DOHH2 (cell line): ENCODE measurements around the gene TRIB2.

ENCODE experiments used
- H3F3A ChIP-seq: fragments of 200-600 bp; sonication (generic), shearing (Covaris generic); 2 replicates; pipeline ENCODE4 v1.6.0; 2016; ENCODE audit warnings: antibody characterized with exemption, mild to moderate bottlenecking; ENCODE audit not compliant: control insufficient read depth, insufficient read depth
- H3K27ac ChIP-seq: fragments of 200-600 bp; sonication (generic); 2 replicates; pipeline ENCODE4 v1.5.1; 2014; ENCODE audit warnings: low read depth, mild to moderate bottlenecking, low read length, moderate library complexity
- H3K27me3 ChIP-seq: fragments of 200-600 bp; sonication (generic); 2 replicates; pipeline ENCODE4 v1.6.1; 2014; ENCODE audit warnings: mild to moderate bottlenecking, low read length, mixed read lengths; ENCODE audit not compliant: control insufficient read depth
- H3K36me3 ChIP-seq: fragments of 200-600 bp; sonication (generic); 2 replicates; pipeline ENCODE4 v1.6.1; 2014; ENCODE audit warnings: mild to moderate bottlenecking, low read length, moderate library complexity, mixed read lengths; ENCODE audit not compliant: control insufficient read depth
- H3K4me1 ChIP-seq: fragments of 200-600 bp; sonication (generic); 2 replicates; pipeline ENCODE4 v1.6.1; 2014; ENCODE audit warnings: mild to moderate bottlenecking, low read length, mixed read lengths; ENCODE audit not compliant: control insufficient read depth
- H3K4me2 ChIP-seq: fragments of 200-600 bp; sonication (generic); 2 replicates; pipeline ENCODE4 v1.6.0; 2014; ENCODE audit warnings: mild to moderate bottlenecking, low read length, moderate library complexity
- H3K4me3 ChIP-seq: fragments of 200-600 bp; sonication (generic); 2 replicates; pipeline ENCODE4 v1.5.1; 2014; ENCODE audit warnings: mild to moderate bottlenecking, low read length, mixed read lengths
- H3K79me2 ChIP-seq: fragments of 200-600 bp; sonication (generic); 2 replicates; pipeline ENCODE4 v1.6.1; 2014; ENCODE audit warnings: mild to moderate bottlenecking, low read length, mixed read lengths; ENCODE audit not compliant: control insufficient read depth
- H3K9me2 ChIP-seq: fragments of 200-600 bp; sonication (generic); replicated peaks from 2 replicates; pipeline ENCODE4 v1.6.1; 2014; ENCODE audit warnings: mild to moderate bottlenecking, low read length, mixed read lengths; ENCODE audit not compliant: control insufficient read depth
- H3K9me3 ChIP-seq: fragments of 200-600 bp; sonication (generic); 2 replicates; pipeline ENCODE4 v1.6.1; 2014; ENCODE audit warnings: antibody characterized with exemption, low read length, mixed read lengths; ENCODE audit not compliant: control insufficient read depth, insufficient read depth
- H4K20me1 ChIP-seq: fragments of 200-600 bp; sonication (generic); 2 replicates; pipeline ENCODE4 v1.6.0; 2014; ENCODE audit warnings: low read depth, mild to moderate bottlenecking, antibody characterized with exemption, low read length, moderate library complexity; ENCODE audit not compliant: control insufficient read depth, insufficient read depth
- EZH2phosphoT487 ChIP-seq: fragments of 200-600 bp; sonication (generic); IDR thresholded peaks from 2 replicates; pipeline ENCODE4 v1.6.1; 2017; ENCODE audit warnings: borderline replicate concordance, mild to moderate bottlenecking, antibody characterized with exemption, low read length, moderate library complexity, mixed read lengths
- TF ChIP-seq, protein P1 (sequence below): fragments of 200-600 bp; sonication (generic); IDR thresholded peaks from one replicate; pipeline ENCODE4 v1.5.1; 2014; ENCODE audit warnings: antibody characterized with exemption, mild to moderate bottlenecking, low read depth, low read length; ENCODE audit not compliant: poor library complexity, severe bottlenecking

TRIB2 gene

DNA sequence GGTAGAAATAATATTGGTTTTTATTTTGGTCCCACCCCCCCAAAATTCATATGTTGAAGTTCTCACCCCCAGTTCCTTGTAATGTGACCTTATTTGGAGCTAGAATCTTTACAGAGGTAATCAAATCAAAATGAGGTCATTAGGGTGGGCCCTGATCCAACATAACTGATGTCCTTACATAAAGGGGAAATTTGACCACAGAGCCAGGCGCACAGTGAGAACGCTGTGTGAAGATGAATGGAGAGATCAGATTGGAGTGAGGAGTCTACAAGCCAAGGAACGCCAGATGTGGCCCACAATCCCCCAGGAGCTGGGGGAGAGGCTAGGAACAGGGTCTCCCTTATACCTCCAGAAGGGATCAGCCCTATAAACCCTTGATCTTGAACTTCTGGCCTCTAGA is 31.6 kb upstream of the TRIB2 start:
- Histone ChIP-seq H3K27ac (no peak overlapping the region), H3K4me1 (no peaks in the 10 kb centered on the region), H3K4me2 (no peak overlapping the region), H3F3A (no peaks in the 10 kb centered on the region), H3K27me3 (no peaks in the 10 kb centered on the region), H3K9me3 (peaks cover 8% of the 10 kb centered on the region; the same call in 1 of the 2 replicates), H3K4me3 (no peak overlapping the region), H4K20me1 (no peaks in the 10 kb centered on the region), H3K79me2 (no peaks in the 10 kb centered on the region), H3K9me2 (no peaks in the 10 kb centered on the region), H3K36me3 (no peaks in the 10 kb centered on the region)
- TF ChIP-seq, protein P1, sequence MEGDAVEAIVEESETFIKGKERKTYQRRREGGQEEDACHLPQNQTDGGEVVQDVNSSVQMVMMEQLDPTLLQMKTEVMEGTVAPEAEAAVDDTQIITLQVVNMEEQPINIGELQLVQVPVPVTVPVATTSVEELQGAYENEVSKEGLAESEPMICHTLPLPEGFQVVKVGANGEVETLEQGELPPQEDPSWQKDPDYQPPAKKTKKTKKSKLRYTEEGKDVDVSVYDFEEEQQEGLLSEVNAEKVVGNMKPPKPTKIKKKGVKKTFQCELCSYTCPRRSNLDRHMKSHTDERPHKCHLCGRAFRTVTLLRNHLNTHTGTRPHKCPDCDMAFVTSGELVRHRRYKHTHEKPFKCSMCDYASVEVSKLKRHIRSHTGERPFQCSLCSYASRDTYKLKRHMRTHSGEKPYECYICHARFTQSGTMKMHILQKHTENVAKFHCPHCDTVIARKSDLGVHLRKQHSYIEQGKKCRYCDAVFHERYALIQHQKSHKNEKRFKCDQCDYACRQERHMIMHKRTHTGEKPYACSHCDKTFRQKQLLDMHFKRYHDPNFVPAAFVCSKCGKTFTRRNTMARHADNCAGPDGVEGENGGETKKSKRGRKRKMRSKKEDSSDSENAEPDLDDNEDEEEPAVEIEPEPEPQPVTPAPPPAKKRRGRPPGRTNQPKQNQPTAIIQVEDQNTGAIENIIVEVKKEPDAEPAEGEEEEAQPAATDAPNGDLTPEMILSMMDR = no peak
- TF ChIP-seq EZH2phosphoT487 = no peak

DNA sequence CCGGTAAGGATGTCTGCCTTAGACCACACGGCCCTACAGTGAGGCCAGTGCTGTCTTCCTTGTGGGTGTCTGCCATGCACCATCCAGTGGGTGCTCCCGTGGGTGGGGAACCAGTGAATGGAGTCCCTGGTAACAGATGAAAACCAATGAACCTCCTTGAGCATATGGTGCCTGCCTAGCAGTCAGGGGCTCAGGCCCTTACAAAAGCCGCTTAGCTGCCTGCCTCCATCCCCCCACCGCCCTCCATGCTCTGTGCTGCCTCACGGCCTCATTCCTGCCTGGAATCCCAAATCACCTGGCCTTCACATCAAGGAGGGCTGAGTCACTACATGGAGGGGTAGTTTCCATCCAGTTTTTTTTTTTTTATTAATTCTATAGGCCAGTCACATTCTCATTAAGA is 30.8 kb upstream of the TRIB2 start:
- Histone ChIP-seq H3K27me3 (no peaks in the 10 kb centered on the region), H3K4me2 (no peak overlapping the region), H3K9me2 (no peaks in the 10 kb centered on the region), H3K79me2 (no peaks in the 10 kb centered on the region), H3K27ac (no peak overlapping the region), H4K20me1 (no peaks in the 10 kb centered on the region), H3K36me3 (no peaks in the 10 kb centered on the region), H3F3A (no peaks in the 10 kb centered on the region), H3K9me3 (peaks cover 5% of the 10 kb centered on the region; the same call in 1 of the 2 replicates), H3K4me1 (no peaks in the 10 kb centered on the region), H3K4me3 (no peak overlapping the region)
- no peak for TF ChIP-seq EZH2phosphoT487
- TF ChIP-seq, protein P1 = no peak

DNA sequence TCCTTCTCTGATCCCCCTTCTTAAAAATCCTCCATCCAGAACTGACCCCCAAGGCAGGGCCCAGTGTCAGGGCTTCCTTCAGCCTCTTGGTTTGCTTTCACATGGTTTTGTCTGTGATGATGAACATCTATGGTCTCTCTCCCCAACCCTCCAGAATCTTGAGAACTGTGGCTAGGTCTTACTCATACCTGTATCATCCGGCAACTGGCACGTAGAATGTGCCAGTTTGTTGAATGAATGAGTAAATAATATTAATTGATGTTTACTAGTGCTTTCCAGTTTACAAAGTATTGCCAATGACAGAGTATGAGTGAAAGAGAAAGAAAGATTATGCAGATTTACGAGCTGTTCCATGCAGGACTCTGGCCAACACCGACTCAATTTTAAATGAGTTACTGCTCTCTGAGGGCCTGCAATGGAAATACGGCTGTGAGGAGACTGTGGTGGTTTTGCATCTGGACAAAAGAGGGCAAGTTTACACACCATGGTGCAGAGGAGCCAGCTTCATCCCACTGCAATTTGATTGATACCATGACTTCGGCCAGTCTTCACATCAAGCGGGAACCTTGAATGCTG is 29.9 kb upstream of the TRIB2 start:
- TF ChIP-seq, protein P1 = no peak
- no peak for TF ChIP-seq EZH2phosphoT487
- no peak overlapping the region for H3K4me2 ChIP-seq

More for the DNA sequence above, 29.9 kb upstream of the TRIB2 start:
- H3K79me2 ChIP-seq = no peaks in the 10 kb centered on the region
- no peak overlapping the region for H3K27ac ChIP-seq
- peaks cover 5% of the 10 kb centered on the region; the same call in 1 of the 2 replicates for H3K9me3 ChIP-seq
- H3K36me3 ChIP-seq = no peaks in the 10 kb centered on the region
- H3K4me3 ChIP-seq = no peak overlapping the region
- no peaks in the 10 kb centered on the region for H3K9me2 ChIP-seq
- no peaks in the 10 kb centered on the region for H3K27me3 ChIP-seq
- no peaks in the 10 kb centered on the region for H3F3A ChIP-seq
- H3K4me1 ChIP-seq = no peaks in the 10 kb centered on the region
- no peaks in the 10 kb centered on the region for H4K20me1 ChIP-seq
